ENCODE measurements around the gene ADAM12.

DNA sequence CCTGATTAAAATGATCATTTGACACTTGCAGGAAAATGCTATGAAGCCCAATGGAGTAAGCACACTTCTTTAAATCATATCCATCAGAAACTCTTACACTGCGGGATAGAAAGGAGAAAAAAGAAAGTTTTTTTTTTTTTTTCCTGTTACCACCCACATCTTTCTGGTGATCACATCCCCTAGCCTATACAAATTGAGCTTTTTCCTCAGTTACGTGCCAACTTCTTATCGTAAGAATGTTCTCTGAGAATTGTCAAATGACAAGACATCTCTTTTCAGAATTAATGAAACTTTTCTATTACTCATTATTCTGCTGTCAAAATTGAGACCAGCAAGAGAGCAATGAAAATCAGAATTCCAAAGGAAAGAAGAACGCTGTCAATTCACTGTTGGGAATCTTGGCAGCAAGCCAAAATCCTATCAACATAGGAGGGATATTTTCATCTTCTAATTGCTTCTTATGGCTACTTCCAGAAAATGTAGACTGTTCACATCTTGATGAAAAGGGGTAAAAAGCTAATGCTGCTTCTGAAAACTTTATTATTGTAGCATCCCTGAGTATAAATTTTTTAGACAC, 179.5 kb downstream of the ADAM12 start:
- TF ChIP-seq, protein P1, sequence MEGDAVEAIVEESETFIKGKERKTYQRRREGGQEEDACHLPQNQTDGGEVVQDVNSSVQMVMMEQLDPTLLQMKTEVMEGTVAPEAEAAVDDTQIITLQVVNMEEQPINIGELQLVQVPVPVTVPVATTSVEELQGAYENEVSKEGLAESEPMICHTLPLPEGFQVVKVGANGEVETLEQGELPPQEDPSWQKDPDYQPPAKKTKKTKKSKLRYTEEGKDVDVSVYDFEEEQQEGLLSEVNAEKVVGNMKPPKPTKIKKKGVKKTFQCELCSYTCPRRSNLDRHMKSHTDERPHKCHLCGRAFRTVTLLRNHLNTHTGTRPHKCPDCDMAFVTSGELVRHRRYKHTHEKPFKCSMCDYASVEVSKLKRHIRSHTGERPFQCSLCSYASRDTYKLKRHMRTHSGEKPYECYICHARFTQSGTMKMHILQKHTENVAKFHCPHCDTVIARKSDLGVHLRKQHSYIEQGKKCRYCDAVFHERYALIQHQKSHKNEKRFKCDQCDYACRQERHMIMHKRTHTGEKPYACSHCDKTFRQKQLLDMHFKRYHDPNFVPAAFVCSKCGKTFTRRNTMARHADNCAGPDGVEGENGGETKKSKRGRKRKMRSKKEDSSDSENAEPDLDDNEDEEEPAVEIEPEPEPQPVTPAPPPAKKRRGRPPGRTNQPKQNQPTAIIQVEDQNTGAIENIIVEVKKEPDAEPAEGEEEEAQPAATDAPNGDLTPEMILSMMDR (IDR thresholded peaks at IDR 0.05; ENCODE audit: insufficient read depth, low read depth, low read length): no peak
- no peak for TF ChIP-seq EZH2 (IDR thresholded peaks at IDR 0.05; ENCODE audit: insufficient read depth, low read length)

All from astrocyte (in vitro differentiated cells and primary cell).